H1 (cell line): ENCODE results near the gene COL4A2. TPM values are rescaled to one million over a fixed set of nuclear protein-coding genes. Genes with fewer than 3 reads are reported as not detected.

Experiments
- polyA plus RNA-seq, 7 experiments: library from polyadenylated mRNA; depleted of rRNA in 3 of 7; stranded (reverse) in 5 of 7; unstranded in 2 of 7; fragments of >200 nt in 5 of 7; fragments of 200-250 nt in 2 of 7; gene quantifications; 1 replicate in 5 of 7; 2 replicates in 1 of 7; 4 replicates in 1 of 7; pipeline versions ENCODE4 v1.2.1 to v1.2.3, GENCODE V29; 2011 to 2013; ENCODE audit warnings: missing spikeins in 2 of 7, mixed read lengths in 2 of 7
- total RNA-seq: library from RNA; stranded (reverse); fragmentation: NEBNext Ultra II Directional; extraction: Animal tissue kit (Norgen Biotek cat#: 25700); gene quantifications from 2 replicates; pipeline ENCODE4 v1.2.1, GENCODE V29; 2021
- TF ChIP-seq, protein P1 (sequence below): fragments of 300-600 bp; sonication (generic); IDR thresholded peaks from 2 replicates; pipeline ENCODE4 v1.7.1; 2012; ENCODE audit warnings: low read length, moderate library complexity, mild to moderate bottlenecking, inconsistent platforms; ENCODE audit not compliant: insufficient replicate concordance

The COL4A2 gene
- total and polyA plus RNA-seq, 2 of the 8 experiments (the other 6 are each of a cell fraction or from before 2014, with no cell fraction given) = 80.4 to 87.3 TPM

DNA sequence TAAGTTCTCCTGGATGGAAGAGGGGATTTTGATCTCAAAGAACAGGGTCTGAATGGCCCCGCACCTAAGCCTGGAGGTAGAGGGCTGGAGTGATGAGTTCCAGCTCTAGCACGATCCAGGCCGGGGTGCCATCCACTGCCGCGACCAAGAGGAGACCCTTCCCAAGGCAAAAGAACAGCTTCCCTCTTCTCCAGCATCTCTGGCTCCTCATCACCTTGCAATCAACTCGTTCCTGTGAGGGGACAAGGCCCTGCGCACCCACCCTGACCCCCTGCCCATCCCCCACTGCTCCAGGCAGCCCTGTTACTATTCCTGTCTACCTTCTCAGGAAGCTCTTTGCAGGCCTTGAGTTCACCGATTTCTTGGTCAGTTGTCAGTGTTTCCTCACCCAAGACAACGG lies 17.9 kb upstream of the COL4A2 start (continued):
- TF ChIP-seq, protein P1, sequence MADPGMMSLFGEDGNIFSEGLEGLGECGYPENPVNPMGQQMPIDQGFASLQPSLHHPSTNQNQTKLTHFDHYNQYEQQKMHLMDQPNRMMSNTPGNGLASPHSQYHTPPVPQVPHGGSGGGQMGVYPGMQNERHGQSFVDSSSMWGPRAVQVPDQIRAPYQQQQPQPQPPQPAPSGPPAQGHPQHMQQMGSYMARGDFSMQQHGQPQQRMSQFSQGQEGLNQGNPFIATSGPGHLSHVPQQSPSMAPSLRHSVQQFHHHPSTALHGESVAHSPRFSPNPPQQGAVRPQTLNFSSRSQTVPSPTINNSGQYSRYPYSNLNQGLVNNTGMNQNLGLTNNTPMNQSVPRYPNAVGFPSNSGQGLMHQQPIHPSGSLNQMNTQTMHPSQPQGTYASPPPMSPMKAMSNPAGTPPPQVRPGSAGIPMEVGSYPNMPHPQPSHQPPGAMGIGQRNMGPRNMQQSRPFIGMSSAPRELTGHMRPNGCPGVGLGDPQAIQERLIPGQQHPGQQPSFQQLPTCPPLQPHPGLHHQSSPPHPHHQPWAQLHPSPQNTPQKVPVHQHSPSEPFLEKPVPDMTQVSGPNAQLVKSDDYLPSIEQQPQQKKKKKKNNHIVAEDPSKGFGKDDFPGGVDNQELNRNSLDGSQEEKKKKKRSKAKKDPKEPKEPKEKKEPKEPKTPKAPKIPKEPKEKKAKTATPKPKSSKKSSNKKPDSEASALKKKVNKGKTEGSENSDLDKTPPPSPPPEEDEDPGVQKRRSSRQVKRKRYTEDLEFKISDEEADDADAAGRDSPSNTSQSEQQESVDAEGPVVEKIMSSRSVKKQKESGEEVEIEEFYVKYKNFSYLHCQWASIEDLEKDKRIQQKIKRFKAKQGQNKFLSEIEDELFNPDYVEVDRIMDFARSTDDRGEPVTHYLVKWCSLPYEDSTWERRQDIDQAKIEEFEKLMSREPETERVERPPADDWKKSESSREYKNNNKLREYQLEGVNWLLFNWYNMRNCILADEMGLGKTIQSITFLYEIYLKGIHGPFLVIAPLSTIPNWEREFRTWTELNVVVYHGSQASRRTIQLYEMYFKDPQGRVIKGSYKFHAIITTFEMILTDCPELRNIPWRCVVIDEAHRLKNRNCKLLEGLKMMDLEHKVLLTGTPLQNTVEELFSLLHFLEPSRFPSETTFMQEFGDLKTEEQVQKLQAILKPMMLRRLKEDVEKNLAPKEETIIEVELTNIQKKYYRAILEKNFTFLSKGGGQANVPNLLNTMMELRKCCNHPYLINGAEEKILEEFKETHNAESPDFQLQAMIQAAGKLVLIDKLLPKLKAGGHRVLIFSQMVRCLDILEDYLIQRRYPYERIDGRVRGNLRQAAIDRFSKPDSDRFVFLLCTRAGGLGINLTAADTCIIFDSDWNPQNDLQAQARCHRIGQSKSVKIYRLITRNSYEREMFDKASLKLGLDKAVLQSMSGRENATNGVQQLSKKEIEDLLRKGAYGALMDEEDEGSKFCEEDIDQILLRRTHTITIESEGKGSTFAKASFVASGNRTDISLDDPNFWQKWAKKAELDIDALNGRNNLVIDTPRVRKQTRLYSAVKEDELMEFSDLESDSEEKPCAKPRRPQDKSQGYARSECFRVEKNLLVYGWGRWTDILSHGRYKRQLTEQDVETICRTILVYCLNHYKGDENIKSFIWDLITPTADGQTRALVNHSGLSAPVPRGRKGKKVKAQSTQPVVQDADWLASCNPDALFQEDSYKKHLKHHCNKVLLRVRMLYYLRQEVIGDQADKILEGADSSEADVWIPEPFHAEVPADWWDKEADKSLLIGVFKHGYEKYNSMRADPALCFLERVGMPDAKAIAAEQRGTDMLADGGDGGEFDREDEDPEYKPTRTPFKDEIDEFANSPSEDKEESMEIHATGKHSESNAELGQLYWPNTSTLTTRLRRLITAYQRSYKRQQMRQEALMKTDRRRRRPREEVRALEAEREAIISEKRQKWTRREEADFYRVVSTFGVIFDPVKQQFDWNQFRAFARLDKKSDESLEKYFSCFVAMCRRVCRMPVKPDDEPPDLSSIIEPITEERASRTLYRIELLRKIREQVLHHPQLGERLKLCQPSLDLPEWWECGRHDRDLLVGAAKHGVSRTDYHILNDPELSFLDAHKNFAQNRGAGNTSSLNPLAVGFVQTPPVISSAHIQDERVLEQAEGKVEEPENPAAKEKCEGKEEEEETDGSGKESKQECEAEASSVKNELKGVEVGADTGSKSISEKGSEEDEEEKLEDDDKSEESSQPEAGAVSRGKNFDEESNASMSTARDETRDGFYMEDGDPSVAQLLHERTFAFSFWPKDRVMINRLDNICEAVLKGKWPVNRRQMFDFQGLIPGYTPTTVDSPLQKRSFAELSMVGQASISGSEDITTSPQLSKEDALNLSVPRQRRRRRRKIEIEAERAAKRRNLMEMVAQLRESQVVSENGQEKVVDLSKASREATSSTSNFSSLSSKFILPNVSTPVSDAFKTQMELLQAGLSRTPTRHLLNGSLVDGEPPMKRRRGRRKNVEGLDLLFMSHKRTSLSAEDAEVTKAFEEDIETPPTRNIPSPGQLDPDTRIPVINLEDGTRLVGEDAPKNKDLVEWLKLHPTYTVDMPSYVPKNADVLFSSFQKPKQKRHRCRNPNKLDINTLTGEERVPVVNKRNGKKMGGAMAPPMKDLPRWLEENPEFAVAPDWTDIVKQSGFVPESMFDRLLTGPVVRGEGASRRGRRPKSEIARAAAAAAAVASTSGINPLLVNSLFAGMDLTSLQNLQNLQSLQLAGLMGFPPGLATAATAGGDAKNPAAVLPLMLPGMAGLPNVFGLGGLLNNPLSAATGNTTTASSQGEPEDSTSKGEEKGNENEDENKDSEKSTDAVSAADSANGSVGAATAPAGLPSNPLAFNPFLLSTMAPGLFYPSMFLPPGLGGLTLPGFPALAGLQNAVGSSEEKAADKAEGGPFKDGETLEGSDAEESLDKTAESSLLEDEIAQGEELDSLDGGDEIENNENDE = no peak
- TF ChIP-seq, all 59 proteins: peak for 0
